Liver (tissue), 9 donors: ENCODE results near the gene LYRM1. TPM values are rescaled to one million over a fixed set of nuclear protein-coding genes. Genes with fewer than 3 reads are reported as not detected.

Experiments used
- DNase-seq: peaks from one replicate; pipeline ENCODE4 v3.0.0-alpha.2; 2017; ENCODE audit warnings: low spot score
- H3K27ac ChIP-seq, 2 donors: one replicate each; pipeline ENCODE4 v1.7.0; 2013; ENCODE audit warnings: inconsistent platforms in 2 of 2, low read length in 2 of 2, control low read depth in 1 of 2, low read depth in 1 of 2, mild to moderate bottlenecking in 1 of 2
- H3K27me3 ChIP-seq, 4 donors: one replicate each; pipeline versions ENCODE4 v1.6.1 to v1.7.0; 2013; ENCODE audit warnings: low read length in 3 of 4, inconsistent platforms in 1 of 4, mild to moderate bottlenecking in 1 of 4, moderate library complexity in 1 of 4; ENCODE audit not compliant: control insufficient read depth in 4 of 4, insufficient read depth in 4 of 4
- H3K36me3 ChIP-seq, 4 donors: one replicate each; pipeline versions ENCODE4 v1.6.1 to v1.7.0; 2013; ENCODE audit warnings: low read length in 3 of 4, mild to moderate bottlenecking in 3 of 4, low read depth in 1 of 4, moderate library complexity in 1 of 4; ENCODE audit not compliant: control insufficient read depth in 4 of 4, insufficient read depth in 3 of 4
- H3K4me1 ChIP-seq, 4 donors: one replicate each; pipeline versions ENCODE4 v1.6.1 to v1.7.0; 2013; ENCODE audit warnings: low read length in 3 of 4, mild to moderate bottlenecking in 3 of 4, moderate library complexity in 1 of 4; ENCODE audit not compliant: control insufficient read depth in 4 of 4, insufficient read depth in 4 of 4
- H3K4me3 ChIP-seq, 3 donors: one replicate each; pipeline versions ENCODE4 v1.6.1 to v1.7.0; 2013; ENCODE audit warnings: low read length in 3 of 3, control low read depth in 1 of 3, low read depth in 1 of 3, mild to moderate bottlenecking in 1 of 3
- H3K9ac ChIP-seq, 2 donors: one replicate each; pipeline ENCODE4 v1.7.0; 2013; ENCODE audit warnings: low read length in 2 of 2, mild to moderate bottlenecking in 2 of 2, moderate library complexity in 2 of 2, control low read depth in 1 of 2, low read depth in 1 of 2
- H3K9me3 ChIP-seq, 4 donors: one replicate each; pipeline versions ENCODE4 v1.6.1 to v1.7.0; 2013; ENCODE audit warnings: low read length in 3 of 4; ENCODE audit not compliant: control insufficient read depth in 4 of 4
- ATF3 ChIP-seq: IDR thresholded peaks from 2 replicates; pipeline ENCODE4 v1.6.1; 2016; ENCODE audit warnings: antibody characterized with exemption
- EGR1 ChIP-seq, 2 donors: IDR thresholded peaks; 2 replicates each; pipeline ENCODE4 v1.6.1; 2016 to 2018; ENCODE audit warnings: antibody characterized with exemption in 2 of 2, low read depth in 2 of 2
- FOXA1 ChIP-seq: IDR thresholded peaks from 2 replicates; pipeline ENCODE4 v1.6.1; 2016; ENCODE audit warnings: antibody characterized with exemption
- FOXA2 ChIP-seq: IDR thresholded peaks from 2 replicates; pipeline ENCODE4 v1.6.1; 2016; ENCODE audit warnings: antibody characterized with exemption
- GABPA ChIP-seq, 2 donors: IDR thresholded peaks in 1 of 2; conservative IDR thresholded peaks in 1 of 2; 2 replicates each; pipeline ENCODE4 v1.6.1; 2016; ENCODE audit warnings: antibody characterized with exemption in 2 of 2, mild to moderate bottlenecking in 1 of 2, moderate library complexity in 1 of 2
- HNF4A ChIP-seq, 2 donors: conservative IDR thresholded peaks; 2 replicates each; pipeline ENCODE4 v1.6.1; 2016; ENCODE audit warnings: antibody characterized with exemption in 2 of 2, mild to moderate bottlenecking in 2 of 2
- HNF4G ChIP-seq: IDR thresholded peaks from 2 replicates; pipeline ENCODE4 v1.6.1; 2016; ENCODE audit warnings: antibody characterized with exemption
- JUND ChIP-seq, 2 donors: IDR thresholded peaks; 2 replicates each; pipeline ENCODE4 v1.6.1; 2016; ENCODE audit warnings: antibody characterized with exemption in 2 of 2
- NR2F2 ChIP-seq: IDR thresholded peaks from 2 replicates; pipeline ENCODE4 v1.6.1; 2016; ENCODE audit warnings: antibody characterized with exemption
- RAD21 ChIP-seq, 2 donors: IDR thresholded peaks; 2 replicates each; pipeline ENCODE4 v1.6.1; 2016; ENCODE audit warnings: antibody characterized with exemption in 2 of 2, mild to moderate bottlenecking in 2 of 2
- REST ChIP-seq: IDR thresholded peaks from 2 replicates; pipeline ENCODE4 v1.6.1; 2016; ENCODE audit warnings: antibody characterized with exemption, mild to moderate bottlenecking
- RXRA ChIP-seq, 2 donors: IDR thresholded peaks; 2 replicates each; pipeline ENCODE4 v1.6.1; 2017 to 2018; ENCODE audit warnings: antibody characterized with exemption in 2 of 2, mild to moderate bottlenecking in 1 of 2
- SP1 ChIP-seq: IDR thresholded peaks from 2 replicates; pipeline ENCODE4 v1.6.1; 2018; ENCODE audit warnings: antibody characterized with exemption, mild to moderate bottlenecking
- TAF1 ChIP-seq: conservative IDR thresholded peaks from 2 replicates; pipeline ENCODE4 v1.6.1; 2016; ENCODE audit warnings: antibody characterized with exemption, mild to moderate bottlenecking
- YY1 ChIP-seq: IDR thresholded peaks from 2 replicates; pipeline ENCODE4 v1.6.1; 2016; ENCODE audit warnings: antibody characterized with exemption, mild to moderate bottlenecking
- WGBS: extraction: QIAGEN DNeasy Blood & Tissue Kit; methylation state at CpG from one replicate; pipeline ENCODE4 v1.1.7; 2013; 5-methylcytosine and 5-hydroxymethylcytosine counted together
- polyA plus RNA-seq, 2 donors: library from polyadenylated mRNA; stranded (reverse) in 1 of 2; unstranded in 1 of 2; fragments of 200-250 nt in 1 of 2; fragments of >200 nt in 1 of 2; fragmentation: Nextera tagmentation in 1 of 2; extraction: Ambion mirVana in 1 of 2; gene quantifications; one replicate each; pipeline versions ENCODE4 v1.2.1 to v1.2.3, GENCODE V29; 2013 to 2015
- total RNA-seq, 2 donors: library from RNA; depleted of rRNA; stranded (reverse); fragments of >200 nt; gene quantifications; one replicate each; pipeline ENCODE4 v1.2.3, GENCODE V29; 2014
- TF ChIP-seq, protein P1 (sequence below): fragments of 150-350 bp; IDR thresholded peaks from 2 replicates; pipeline ENCODE4 v1.5.1; 2017; ENCODE audit warnings: improper control_type of control experiment, low read depth, low read length; ENCODE audit not compliant: missing input control
- TF ChIP-seq, protein P2 (sequence below): IDR thresholded peaks from 2 replicates; pipeline ENCODE4 v1.6.1; 2016; ENCODE audit warnings: antibody characterized with exemption
- TF ChIP-seq, protein P3 (sequence below): IDR thresholded peaks from 2 replicates; pipeline ENCODE4 v1.6.1; 2016; ENCODE audit warnings: antibody characterized with exemption
- donor health status: healthy.
- donor health status: healthy.
- donor health status: healthy.
- donor health status: healthy.
- donor health status: healthy.

Gene LYRM1
- total and polyA plus RNA-seq, 4 donors = 33.2 to 57.3 (median 50.8) TPM

DNA sequence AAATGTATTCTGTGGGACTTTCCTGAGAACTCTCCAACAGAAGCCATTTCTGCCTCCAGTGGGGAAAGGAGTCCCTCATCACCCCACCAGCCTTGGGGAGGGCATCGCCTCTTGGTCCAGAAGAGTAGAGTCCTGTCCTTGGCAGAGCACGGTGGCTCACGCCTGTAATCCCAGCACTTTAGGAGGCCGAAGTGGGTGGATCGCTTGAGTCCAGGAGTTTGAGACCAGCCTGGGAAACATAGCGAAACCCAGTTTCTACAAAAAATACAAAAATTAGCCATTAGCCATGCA, 41.0 kb downstream of the LYRM1 start:
- H3K4me3 ChIP-seq = no peak overlapping the region
- no peak overlapping the region for H3K9ac ChIP-seq
- WGBS = 97% methylated on average over 6 of the region's 6 CpGs
- H3K27ac ChIP-seq = no peak overlapping the region
- no peaks in the 10 kb centered on the region for H3K36me3 ChIP-seq
- H3K4me1 ChIP-seq = no peaks in the 10 kb centered on the region
- TF ChIP-seq HNF4A (conservative IDR thresholded peaks at IDR 0.05) = no peak
- TF ChIP-seq EGR1 (IDR thresholded peaks at IDR 0.05; ENCODE audit: low read depth in 2 of 2) = no peak
- TF ChIP-seq REST = no peak
- no peak for TF ChIP-seq FOXA2
- TF ChIP-seq, protein P1, sequence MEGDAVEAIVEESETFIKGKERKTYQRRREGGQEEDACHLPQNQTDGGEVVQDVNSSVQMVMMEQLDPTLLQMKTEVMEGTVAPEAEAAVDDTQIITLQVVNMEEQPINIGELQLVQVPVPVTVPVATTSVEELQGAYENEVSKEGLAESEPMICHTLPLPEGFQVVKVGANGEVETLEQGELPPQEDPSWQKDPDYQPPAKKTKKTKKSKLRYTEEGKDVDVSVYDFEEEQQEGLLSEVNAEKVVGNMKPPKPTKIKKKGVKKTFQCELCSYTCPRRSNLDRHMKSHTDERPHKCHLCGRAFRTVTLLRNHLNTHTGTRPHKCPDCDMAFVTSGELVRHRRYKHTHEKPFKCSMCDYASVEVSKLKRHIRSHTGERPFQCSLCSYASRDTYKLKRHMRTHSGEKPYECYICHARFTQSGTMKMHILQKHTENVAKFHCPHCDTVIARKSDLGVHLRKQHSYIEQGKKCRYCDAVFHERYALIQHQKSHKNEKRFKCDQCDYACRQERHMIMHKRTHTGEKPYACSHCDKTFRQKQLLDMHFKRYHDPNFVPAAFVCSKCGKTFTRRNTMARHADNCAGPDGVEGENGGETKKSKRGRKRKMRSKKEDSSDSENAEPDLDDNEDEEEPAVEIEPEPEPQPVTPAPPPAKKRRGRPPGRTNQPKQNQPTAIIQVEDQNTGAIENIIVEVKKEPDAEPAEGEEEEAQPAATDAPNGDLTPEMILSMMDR = no peak
- no peak for TF ChIP-seq JUND (IDR thresholded peaks at IDR 0.05)
- TF ChIP-seq, protein P2, sequence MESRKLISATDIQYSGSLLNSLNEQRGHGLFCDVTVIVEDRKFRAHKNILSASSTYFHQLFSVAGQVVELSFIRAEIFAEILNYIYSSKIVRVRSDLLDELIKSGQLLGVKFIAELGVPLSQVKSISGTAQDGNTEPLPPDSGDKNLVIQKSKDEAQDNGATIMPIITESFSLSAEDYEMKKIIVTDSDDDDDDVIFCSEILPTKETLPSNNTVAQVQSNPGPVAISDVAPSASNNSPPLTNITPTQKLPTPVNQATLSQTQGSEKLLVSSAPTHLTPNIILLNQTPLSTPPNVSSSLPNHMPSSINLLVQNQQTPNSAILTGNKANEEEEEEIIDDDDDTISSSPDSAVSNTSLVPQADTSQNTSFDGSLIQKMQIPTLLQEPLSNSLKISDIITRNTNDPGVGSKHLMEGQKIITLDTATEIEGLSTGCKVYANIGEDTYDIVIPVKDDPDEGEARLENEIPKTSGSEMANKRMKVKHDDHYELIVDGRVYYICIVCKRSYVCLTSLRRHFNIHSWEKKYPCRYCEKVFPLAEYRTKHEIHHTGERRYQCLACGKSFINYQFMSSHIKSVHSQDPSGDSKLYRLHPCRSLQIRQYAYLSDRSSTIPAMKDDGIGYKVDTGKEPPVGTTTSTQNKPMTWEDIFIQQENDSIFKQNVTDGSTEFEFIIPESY = no peak
- no peak for TF ChIP-seq RXRA (IDR thresholded peaks at IDR 0.05)
- TF ChIP-seq NR2F2 = no peak
- TF ChIP-seq HNF4G = no peak
- TF ChIP-seq YY1 = no peak
- TF ChIP-seq FOXA1 = no peak
- TF ChIP-seq, protein P3, sequence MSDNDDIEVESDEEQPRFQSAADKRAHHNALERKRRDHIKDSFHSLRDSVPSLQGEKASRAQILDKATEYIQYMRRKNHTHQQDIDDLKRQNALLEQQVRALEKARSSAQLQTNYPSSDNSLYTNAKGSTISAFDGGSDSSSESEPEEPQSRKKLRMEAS = no peak
- no peak for TF ChIP-seq SP1
- TF ChIP-seq GABPA (IDR thresholded peaks at IDR 0.05 in 1 of 2, conservative IDR thresholded peaks at IDR 0.05 in 1 of 2) = no peak
- TF ChIP-seq TAF1 = no peak
- no peak for TF ChIP-seq ATF3
- TF ChIP-seq RAD21 (IDR thresholded peaks at IDR 0.05) = no peak
- H3K9me3 ChIP-seq = no peaks in the 10 kb centered on the region
- H3K27me3 ChIP-seq = no peaks in the 10 kb centered on the region
- DNase-seq = no peak

DNA sequence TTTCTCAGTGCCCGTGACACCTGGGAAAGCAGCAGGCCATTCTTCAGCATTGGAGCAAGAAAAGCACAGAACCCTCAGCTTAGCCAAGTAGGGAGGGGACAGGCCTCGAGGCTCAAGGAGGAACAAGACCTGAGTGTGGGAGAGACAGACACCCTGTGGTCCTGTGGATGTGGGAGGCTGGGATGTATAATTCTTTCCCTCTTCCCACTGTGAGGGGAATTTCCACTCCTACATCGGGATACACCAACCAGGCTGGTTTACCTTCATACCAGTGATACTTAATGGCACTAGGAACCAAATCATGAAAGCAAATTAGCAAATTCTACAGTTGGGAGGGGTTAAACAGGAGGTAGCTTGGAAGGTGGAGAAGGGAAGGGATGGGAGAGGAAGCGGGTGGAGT, 41.7 kb downstream of the LYRM1 start:
- WGBS = 90% methylated on average over 4 of the region's 4 CpGs
- TF ChIP-seq REST = no peak
- no peak for TF ChIP-seq YY1
- no peak for TF ChIP-seq ATF3
- no peak for TF ChIP-seq NR2F2
- no peak for TF ChIP-seq HNF4G
- no peak for TF ChIP-seq RXRA (IDR thresholded peaks at IDR 0.05)
- no peak for TF ChIP-seq SP1
- TF ChIP-seq EGR1 (IDR thresholded peaks at IDR 0.05; ENCODE audit: low read depth in 2 of 2) = no peak
- no peak for TF ChIP-seq TAF1
- TF ChIP-seq FOXA2 = no peak
- TF ChIP-seq, protein P2 = no peak
- TF ChIP-seq JUND (IDR thresholded peaks at IDR 0.05) = no peak
- no peak for DNase-seq
- Histone ChIP-seq H3K9me3 (no peaks in the 10 kb centered on the region), H3K27ac (no peak overlapping the region), H3K4me3 (no peak overlapping the region), H3K36me3 (no peaks in the 10 kb centered on the region), H3K27me3 (no peaks in the 10 kb centered on the region), H3K4me1 (no peaks in the 10 kb centered on the region), H3K9ac (no peak overlapping the region)
